ENCODE data around the gene TIPARP. TPM values are rescaled to one million over a fixed set of nuclear protein-coding genes. Genes with fewer than 3 reads are reported as not detected.

Gene TIPARP
- total and polyA plus RNA-seq, 4 donors, result 4.4 to 13.6 (median 8.8) TPM

DNA sequence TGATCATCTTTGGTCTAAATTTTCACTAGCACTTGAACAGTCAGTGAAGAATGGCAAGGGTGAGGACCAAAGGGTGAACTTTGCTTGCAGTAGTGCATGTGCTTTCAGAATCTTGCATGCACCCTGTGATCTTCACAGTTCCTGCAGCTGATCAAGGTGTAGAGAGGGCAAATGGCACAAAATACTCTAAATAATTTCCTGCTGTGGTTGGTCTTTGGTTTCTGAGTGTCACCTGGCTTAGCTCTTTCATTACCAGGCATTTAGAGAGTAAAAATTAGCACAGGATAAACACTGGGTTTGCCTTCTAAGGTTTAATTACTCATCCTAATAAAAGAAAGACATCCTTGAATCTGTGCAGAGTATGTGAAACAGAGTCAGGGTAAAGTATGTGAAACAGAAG is 11.4 kb downstream of the TIPARP start (continued):
- TF ChIP-seq, protein P1, sequence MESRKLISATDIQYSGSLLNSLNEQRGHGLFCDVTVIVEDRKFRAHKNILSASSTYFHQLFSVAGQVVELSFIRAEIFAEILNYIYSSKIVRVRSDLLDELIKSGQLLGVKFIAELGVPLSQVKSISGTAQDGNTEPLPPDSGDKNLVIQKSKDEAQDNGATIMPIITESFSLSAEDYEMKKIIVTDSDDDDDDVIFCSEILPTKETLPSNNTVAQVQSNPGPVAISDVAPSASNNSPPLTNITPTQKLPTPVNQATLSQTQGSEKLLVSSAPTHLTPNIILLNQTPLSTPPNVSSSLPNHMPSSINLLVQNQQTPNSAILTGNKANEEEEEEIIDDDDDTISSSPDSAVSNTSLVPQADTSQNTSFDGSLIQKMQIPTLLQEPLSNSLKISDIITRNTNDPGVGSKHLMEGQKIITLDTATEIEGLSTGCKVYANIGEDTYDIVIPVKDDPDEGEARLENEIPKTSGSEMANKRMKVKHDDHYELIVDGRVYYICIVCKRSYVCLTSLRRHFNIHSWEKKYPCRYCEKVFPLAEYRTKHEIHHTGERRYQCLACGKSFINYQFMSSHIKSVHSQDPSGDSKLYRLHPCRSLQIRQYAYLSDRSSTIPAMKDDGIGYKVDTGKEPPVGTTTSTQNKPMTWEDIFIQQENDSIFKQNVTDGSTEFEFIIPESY (IDR thresholded peaks at IDR 0.05), result no peak

DNA sequence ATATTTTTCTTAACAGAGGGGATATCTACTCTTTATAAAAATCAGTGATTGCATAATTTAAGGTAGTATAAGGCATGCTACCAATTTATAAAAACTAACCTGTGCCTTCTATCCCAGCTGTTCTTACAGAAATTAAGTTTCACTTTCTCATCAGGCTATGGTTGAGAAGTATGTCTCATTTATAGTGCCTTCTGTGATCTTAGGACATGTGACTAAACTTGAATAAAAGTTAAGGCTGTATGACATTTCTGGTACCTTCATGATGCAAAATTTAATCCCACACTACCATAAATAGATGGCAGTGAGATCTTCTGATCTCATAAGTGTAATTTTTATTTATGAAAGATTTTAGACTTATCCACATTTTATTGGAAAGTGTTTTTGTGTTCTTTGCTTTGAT is 12.6 kb downstream of the TIPARP start:
- TF ChIP-seq, protein P2, sequence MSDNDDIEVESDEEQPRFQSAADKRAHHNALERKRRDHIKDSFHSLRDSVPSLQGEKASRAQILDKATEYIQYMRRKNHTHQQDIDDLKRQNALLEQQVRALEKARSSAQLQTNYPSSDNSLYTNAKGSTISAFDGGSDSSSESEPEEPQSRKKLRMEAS (IDR thresholded peaks at IDR 0.05), result no peak
- TF ChIP-seq, protein P3, sequence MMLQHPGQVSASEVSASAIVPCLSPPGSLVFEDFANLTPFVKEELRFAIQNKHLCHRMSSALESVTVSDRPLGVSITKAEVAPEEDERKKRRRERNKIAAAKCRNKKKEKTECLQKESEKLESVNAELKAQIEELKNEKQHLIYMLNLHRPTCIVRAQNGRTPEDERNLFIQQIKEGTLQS (IDR thresholded peaks at IDR 0.05), result no peak
- TF ChIP-seq, protein P1 (IDR thresholded peaks at IDR 0.05), result no peak
- TF ChIP-seq, protein P4, sequence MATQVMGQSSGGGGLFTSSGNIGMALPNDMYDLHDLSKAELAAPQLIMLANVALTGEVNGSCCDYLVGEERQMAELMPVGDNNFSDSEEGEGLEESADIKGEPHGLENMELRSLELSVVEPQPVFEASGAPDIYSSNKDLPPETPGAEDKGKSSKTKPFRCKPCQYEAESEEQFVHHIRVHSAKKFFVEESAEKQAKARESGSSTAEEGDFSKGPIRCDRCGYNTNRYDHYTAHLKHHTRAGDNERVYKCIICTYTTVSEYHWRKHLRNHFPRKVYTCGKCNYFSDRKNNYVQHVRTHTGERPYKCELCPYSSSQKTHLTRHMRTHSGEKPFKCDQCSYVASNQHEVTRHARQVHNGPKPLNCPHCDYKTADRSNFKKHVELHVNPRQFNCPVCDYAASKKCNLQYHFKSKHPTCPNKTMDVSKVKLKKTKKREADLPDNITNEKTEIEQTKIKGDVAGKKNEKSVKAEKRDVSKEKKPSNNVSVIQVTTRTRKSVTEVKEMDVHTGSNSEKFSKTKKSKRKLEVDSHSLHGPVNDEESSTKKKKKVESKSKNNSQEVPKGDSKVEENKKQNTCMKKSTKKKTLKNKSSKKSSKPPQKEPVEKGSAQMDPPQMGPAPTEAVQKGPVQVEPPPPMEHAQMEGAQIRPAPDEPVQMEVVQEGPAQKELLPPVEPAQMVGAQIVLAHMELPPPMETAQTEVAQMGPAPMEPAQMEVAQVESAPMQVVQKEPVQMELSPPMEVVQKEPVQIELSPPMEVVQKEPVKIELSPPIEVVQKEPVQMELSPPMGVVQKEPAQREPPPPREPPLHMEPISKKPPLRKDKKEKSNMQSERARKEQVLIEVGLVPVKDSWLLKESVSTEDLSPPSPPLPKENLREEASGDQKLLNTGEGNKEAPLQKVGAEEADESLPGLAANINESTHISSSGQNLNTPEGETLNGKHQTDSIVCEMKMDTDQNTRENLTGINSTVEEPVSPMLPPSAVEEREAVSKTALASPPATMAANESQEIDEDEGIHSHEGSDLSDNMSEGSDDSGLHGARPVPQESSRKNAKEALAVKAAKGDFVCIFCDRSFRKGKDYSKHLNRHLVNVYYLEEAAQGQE (IDR thresholded peaks at IDR 0.05), result no peak
- TF ChIP-seq NR2F2 (IDR thresholded peaks at IDR 0.05) (no peak), RAD21 (IDR thresholded peaks at IDR 0.05) (no peak), TAF1 (conservative IDR thresholded peaks at IDR 0.05) (no peak)
- DNase-seq (ENCODE audit: low spot score), result no peak
- H3K9me3 ChIP-seq (ENCODE audit: control insufficient read depth in 4 of 4, low read length in 3 of 4), result no peaks in the 10 kb centered on the region
- H3K4me3 ChIP-seq (ENCODE audit: low read depth in 1 of 3, low read length in 3 of 3), result no peak overlapping the region
- no peak overlapping the region for H3K9ac ChIP-seq (ENCODE audit: low read depth in 1 of 2, low read length in 2 of 2)
- no peaks in the 10 kb centered on the region for H3K27me3 ChIP-seq (ENCODE audit: control insufficient read depth in 4 of 4, insufficient read depth in 4 of 4, low read length in 3 of 4)
- peaks cover 3 to 50% (median 31%) of the 10 kb centered on the region in 4 donors for H3K4me1 ChIP-seq (ENCODE audit: control insufficient read depth in 4 of 4, insufficient read depth in 4 of 4, low read length in 3 of 4)
- no peak overlapping the region for H3K27ac ChIP-seq (ENCODE audit: low read depth in 1 of 2, low read length in 2 of 2)
- H3K36me3 ChIP-seq (ENCODE audit: control insufficient read depth in 4 of 4, insufficient read depth in 3 of 4, low read depth in 1 of 4, low read length in 3 of 4), result no peaks in the 10 kb centered on the region

DNA sequence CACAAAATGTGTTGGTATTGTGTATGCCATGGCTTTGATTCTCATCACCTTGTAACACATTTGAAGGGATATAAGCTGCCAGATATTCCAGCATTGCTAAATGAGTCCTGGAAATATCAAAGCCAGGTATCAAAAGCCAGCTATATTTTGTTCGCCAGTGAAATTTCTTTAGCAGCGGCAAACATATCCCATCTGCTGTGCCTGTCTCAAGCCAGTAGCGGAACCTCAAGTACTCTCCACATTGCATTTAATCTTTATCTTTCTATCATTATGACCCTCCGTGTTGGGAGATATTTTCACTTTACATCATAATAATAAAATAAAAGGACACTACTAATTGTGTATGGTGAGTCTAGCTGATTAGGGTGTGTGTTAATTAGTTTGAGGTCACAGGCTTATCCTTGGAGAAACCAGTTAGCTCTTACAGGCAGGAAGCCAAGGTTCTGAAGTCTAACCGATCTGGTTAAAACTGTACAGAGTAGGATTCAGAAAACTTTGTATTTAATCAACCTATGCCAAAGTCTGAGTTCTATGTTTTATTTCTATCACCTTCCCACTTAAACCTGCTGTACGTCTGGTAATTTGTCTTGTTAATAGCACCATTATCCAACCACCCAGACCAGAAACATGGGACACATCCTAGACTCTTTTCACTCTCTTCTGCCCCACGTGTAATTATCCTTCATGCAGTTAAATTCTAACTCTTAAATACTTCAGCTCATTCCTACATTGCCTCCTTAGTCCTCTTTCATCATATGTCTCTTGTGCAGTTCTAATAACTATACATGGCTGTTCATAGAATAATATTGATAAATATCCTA is 14.5 kb downstream of the TIPARP start:
- Histone ChIP-seq H3K36me3 (ENCODE audit: control insufficient read depth in 4 of 4, insufficient read depth in 3 of 4, low read depth in 1 of 4, low read length in 3 of 4) (peaks cover 0 to 2% (median 0%) of the 10 kb centered on the region in 4 donors), H3K27ac (ENCODE audit: low read depth in 1 of 2, low read length in 2 of 2) (no peak overlapping the region), H3K4me3 (ENCODE audit: low read depth in 1 of 3, low read length in 3 of 3) (no peak overlapping the region), H3K27me3 (ENCODE audit: control insufficient read depth in 4 of 4, insufficient read depth in 4 of 4, low read length in 3 of 4) (no peaks in the 10 kb centered on the region), H3K4me1 (ENCODE audit: control insufficient read depth in 4 of 4, insufficient read depth in 4 of 4, low read length in 3 of 4) (peaks cover 3 to 54% (median 36%) of the 10 kb centered on the region in 4 donors), H3K9ac (ENCODE audit: low read depth in 1 of 2, low read length in 2 of 2) (no peak overlapping the region), H3K9me3 (ENCODE audit: control insufficient read depth in 4 of 4, low read length in 3 of 4) (no peaks in the 10 kb centered on the region)
- no peak for TF ChIP-seq TAF1 (conservative IDR thresholded peaks at IDR 0.05)
- TF ChIP-seq, protein P3 (IDR thresholded peaks at IDR 0.05), result no peak
- no peak for TF ChIP-seq NR2F2 (IDR thresholded peaks at IDR 0.05)
- no peak for TF ChIP-seq GABPA (IDR thresholded peaks at IDR 0.05 in 1 of 2, conservative IDR thresholded peaks at IDR 0.05 in 1 of 2)
- TF ChIP-seq, protein P4 (IDR thresholded peaks at IDR 0.05), result no peak
- TF ChIP-seq, protein P1 (IDR thresholded peaks at IDR 0.05), result no peak
- no peak for TF ChIP-seq EGR1 (IDR thresholded peaks at IDR 0.05; ENCODE audit: low read depth in 2 of 2)
- 88% methylated on average over 7 of the region's 7 CpGs for WGBS
- DNase-seq (ENCODE audit: low spot score), result no peak
